GM18511 (cell line): ENCODE results near the gene NAA30.
A peak's percentile ranks its signal among the peaks of the same experiment; 100 is the strongest.
"Not testable (repeated sequence)": the region's sequence is repeated elsewhere in the genome, so short reads cannot be mapped to it uniquely, and the experiment has no call there.

Source experiments
- ATAC-seq: cut with Tn5 transposase; IDR thresholded peaks from one replicate; pipeline ENCODE4 v1.9.1; 2021; ENCODE audit warnings: mild to moderate bottlenecking, moderate library complexity; ENCODE audit not compliant: unreplicated experiment

NAA30 gene

DNA sequence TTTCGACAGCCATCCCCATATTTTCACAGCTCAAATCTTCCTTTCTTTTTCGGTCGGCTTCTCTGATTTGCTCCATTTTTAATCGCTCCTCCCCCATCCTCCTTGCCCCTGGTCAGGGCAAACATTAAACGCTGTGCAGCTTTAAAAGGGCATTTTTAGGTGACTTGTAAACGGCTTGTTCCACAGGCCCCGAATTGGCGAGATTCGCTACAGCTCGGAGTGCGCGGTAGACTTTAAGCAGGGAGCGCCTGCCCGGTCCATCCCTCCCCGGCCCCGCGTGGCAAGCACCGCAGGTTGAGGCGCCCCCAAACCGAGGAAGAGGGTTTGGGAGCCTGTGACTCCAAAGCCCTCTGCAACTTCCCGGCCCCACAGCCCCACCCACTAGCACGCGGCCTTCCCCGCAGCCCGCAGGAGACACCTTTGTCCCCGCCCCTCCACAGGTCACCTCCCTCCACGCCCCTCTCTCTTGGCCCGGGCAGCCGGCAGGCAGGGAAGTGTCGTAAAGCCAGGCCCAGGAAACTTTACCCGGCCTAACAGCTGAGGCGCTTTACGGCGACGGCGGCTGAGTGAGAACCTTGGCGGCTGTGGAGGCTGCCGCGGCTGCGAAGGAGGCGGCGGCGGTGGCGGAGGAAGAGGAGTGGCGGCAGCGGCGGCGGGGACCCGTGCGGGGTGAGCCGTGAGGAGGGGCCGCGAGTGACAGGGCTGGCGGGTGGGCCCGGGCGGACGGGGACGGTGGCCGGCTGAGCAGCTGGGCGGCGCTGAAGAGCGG lies at the start of gene NAA30:
TSS of gene NAA30 (plus strand) at position 550 of the 769 bp plus-strand sequence. CDS start 372 bp downstream, outside the sequence.
- ATAC-seq, result peak; percentile 88

- ATAC-seq, result not testable (repeated sequence)
These were observed 46.7 kb upstream of the NAA30 start for GRCh38 chr14:57343545-57344297.

DNA sequence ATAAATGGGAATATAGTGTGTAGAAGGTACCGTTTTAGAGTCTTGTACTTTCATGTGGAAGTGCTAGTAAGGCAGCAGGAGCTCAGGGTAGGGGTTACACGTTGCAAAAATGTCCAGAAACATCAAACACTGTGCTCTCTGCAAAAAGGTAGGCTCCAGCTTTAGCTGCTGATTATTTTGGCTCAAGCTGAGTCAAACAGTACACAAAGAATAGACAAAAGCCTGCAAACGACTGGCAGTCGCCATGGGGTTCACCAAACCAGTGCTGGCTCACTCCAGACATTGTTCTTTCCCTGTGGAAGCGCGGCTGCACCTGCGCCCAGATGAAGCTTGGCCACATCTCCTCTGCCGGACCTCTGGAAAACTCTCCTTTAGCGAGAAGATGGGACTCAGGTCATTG lies 45.3 kb upstream of the NAA30 start:
- no peak for ATAC-seq

GRCh38 chr14:57346741-57347140 lies 43.6 kb upstream of the NAA30 start:
- ATAC-seq, result no peak

- ATAC-seq, result no peak
These were observed 37.8 kb upstream of the NAA30 start for GRCh38 chr14:57352396-57353170.

GRCh38 chr14:57355081-57355800 lies 35.1 kb upstream of the NAA30 start:
- ATAC-seq, result no peak

DNA sequence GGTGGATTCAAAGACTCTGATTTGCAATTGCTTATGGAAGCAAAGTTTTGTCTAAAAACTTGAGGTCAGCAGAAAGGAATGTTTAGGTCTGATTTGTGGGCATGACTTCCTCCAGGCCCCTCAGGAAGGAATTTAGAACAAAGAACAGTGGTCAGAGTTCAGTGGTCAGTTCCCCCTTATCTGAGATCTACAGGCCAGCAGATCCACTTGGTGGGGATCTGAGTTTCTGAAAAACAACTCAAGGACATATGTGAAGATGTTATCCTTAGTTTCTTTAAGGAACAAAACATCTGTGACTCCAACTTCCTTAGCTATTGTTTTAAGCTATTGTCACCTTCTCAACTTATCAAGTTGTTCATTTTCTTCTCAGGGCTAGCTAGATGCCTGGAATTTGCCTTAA lies 28.0 kb upstream of the NAA30 start:
- ATAC-seq, result no peak

- ATAC-seq, result no peak
These were observed 25.5 kb upstream of the NAA30 start for GRCh38 chr14:57364659-57365450.

DNA sequence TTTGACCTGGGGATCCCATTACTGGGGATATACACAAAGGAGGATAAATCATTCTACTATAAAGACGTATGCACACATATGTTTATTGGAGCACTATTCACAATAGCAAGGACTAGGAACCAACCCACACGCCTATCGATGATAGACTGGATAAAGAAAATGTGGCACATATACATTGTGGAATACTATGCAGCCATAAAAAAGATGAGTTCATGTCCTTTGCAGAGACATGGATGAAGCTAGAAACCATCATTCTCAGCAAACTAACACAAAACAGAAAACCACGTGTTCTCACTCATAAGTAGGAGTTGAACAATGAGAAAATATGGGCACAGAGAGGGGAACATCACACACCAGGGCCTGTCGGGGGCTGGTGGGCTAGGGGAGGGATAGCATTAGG lies 20.2 kb upstream of the NAA30 start:
- not testable (repeated sequence) for ATAC-seq

- ATAC-seq, result no peak
These were observed 19.4 kb upstream of the NAA30 start for GRCh38 chr14:57371013-57371412.

GRCh38 chr14:57375156-57375555 lies 15.2 kb upstream of the NAA30 start:
- ATAC-seq, result no peak

- no peak for ATAC-seq
These were observed 11.7 kb upstream of the NAA30 start for GRCh38 chr14:57378661-57379060.

GRCh38 chr14:57380935-57381334 lies 9.5 kb upstream of the NAA30 start:
- ATAC-seq, result no peak

DNA sequence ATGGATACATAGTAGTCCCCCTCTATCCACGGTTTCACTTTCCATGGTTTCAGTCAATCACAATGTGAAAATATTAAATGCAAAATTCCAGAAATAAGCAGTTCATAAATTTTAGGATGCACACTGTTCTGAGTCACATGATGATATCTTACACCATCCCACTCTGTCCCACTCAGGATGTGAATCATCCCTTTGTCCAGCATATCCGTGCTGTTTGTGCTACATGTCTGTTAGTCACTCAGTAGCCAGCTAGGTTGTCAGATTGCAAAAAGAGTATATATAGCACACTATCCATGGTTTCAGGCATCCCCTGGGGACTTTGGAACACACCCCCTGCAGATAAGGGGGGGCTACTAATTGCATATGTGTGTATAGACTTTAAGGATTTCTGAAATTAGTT lies 8.1 kb upstream of the NAA30 start:
- no peak for ATAC-seq

GRCh38 chr14:57383125-57383745 lies 7.2 kb upstream of the NAA30 start:
- ATAC-seq, result no peak

- no peak for ATAC-seq
These were observed 2.3 kb upstream of the NAA30 start for GRCh38 chr14:57388067-57388466.

- no peak for ATAC-seq
These were observed 745 bp upstream of the NAA30 start for GRCh38 chr14:57389646-57390036.

- ATAC-seq, result peak; percentile 50
These were observed 575 bp downstream of the NAA30 start for GRCh38 chr14:57390806-57391516.
